ENCODE data around the gene KLLN.
"Not testable (repeated sequence)": the region's sequence is repeated elsewhere in the genome, so short reads cannot be mapped to it uniquely, and the experiment has no call there.

DNA sequence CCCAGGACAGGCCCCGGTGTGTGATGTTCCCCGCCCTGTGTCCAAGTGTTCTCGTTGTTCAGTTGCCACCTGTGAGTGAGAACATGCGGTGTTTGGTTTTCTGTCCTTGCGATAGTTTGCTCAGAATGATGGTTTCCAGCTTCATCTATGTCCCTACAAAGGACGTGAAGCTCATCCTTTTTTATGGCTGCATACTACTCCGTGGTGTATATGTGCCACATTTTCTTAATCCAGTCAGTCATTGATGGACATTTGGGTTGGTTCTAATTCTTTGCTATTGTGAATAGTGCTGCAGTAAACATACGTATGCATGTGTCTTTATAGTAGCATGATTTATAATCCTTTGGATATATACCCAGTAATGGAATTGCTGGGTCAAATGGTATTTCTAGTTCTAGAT, 34.6 kb upstream of the KLLN start:
- TF ChIP-seq, protein P1, sequence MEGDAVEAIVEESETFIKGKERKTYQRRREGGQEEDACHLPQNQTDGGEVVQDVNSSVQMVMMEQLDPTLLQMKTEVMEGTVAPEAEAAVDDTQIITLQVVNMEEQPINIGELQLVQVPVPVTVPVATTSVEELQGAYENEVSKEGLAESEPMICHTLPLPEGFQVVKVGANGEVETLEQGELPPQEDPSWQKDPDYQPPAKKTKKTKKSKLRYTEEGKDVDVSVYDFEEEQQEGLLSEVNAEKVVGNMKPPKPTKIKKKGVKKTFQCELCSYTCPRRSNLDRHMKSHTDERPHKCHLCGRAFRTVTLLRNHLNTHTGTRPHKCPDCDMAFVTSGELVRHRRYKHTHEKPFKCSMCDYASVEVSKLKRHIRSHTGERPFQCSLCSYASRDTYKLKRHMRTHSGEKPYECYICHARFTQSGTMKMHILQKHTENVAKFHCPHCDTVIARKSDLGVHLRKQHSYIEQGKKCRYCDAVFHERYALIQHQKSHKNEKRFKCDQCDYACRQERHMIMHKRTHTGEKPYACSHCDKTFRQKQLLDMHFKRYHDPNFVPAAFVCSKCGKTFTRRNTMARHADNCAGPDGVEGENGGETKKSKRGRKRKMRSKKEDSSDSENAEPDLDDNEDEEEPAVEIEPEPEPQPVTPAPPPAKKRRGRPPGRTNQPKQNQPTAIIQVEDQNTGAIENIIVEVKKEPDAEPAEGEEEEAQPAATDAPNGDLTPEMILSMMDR (IDR thresholded peaks at IDR 0.05), result not testable (repeated sequence)
- not testable (repeated sequence) for TF ChIP-seq POLR2A (IDR thresholded peaks at IDR 0.05)
